Lower lobe of right lung (tissue), 2 donors: ENCODE results near the gene CAV3. TPM values are rescaled to one million over a fixed set of nuclear protein-coding genes. Genes with fewer than 3 reads are reported as not detected.

Experiments used
- ATAC-seq, 2 donors: fragments of 200-7000 bp; cut with Tn5 transposase; one replicate each; pipeline ENCODE4 v1.9.1; 2020 to 2022; ENCODE audit warnings: mild to moderate bottlenecking in 2 of 2, moderate library complexity in 2 of 2
- DNase-seq: peaks from one replicate; pipeline ENCODE4 v3.0.0-alpha.2; 2020
- H3K27ac ChIP-seq: fragments of 200-600 bp; one replicate; pipeline ENCODE4 v1.8.0; 2022
- H3K27me3 ChIP-seq: fragments of 200-600 bp; one replicate; pipeline ENCODE4 v1.8.0; 2022; ENCODE audit warnings: low read depth
- H3K36me3 ChIP-seq: fragments of 200-600 bp; one replicate; pipeline ENCODE4 v1.8.0; 2022; ENCODE audit warnings: mild to moderate bottlenecking
- H3K4me1 ChIP-seq: fragments of 200-600 bp; one replicate; pipeline ENCODE4 v1.8.0; 2022
- H3K4me3 ChIP-seq: fragments of 200-600 bp; one replicate; pipeline ENCODE4 v1.8.0; 2022; ENCODE audit warnings: mild to moderate bottlenecking
- H3K9me3 ChIP-seq: fragments of 200-600 bp; one replicate; pipeline ENCODE4 v1.8.0; 2022
- CTCF ChIP-seq: fragments of 200-600 bp; IDR thresholded peaks from one replicate; pipeline ENCODE4 v1.8.0; 2022; ENCODE audit warnings: antibody characterized with exemption, mild to moderate bottlenecking
- intact Hi-C: fragments of 100-400 bp; cut with DNase I; formaldehyde crosslinking; loops from one replicate; pipeline ENCODE4 v1.11.0; 2022
- total RNA-seq: library from RNA; stranded (reverse); fragmentation: NEBNext Ultra II Directional; extraction: Animal tissue kit (Norgen Biotek cat#: 25700); gene quantifications from one replicate; pipeline ENCODE4 v1.2.1, GENCODE V29; 2021
- donor health status: DM: no; HTN: yes; CAD: no; lungs with severe emphysema.

CAV3 gene
- total RNA-seq, 1 donor from 2014 or later: not detected

DNA sequence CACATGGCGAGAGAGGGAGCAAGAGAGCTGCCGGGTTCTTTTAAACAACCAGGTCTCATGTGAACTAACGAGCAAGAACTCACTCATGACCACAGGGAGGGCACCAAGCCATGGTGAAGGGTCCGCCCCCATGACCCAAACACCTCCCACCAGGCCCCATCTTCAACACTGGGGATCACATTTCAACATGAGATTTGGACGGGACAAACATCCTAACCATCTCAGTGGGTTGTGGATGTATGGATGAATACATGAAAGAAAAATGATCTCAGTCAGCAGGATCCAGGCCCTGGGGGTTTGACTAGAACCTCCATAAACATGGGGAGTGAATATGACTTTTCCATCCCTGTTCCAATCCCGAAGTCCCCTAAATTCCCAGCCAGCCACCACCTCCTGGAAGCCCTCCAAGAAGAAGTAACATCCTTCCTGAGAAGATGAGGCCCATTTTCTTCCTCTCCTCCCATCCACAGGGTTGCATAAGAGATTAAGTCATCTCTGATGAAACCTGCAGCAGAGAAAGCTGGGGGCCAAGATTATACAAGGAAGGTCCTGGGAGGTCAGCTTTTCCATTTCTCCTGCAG, 9.5 kb downstream of the CAV3 start:
- no peak for TF ChIP-seq CTCF
- ATAC-seq (no peak), DNase-seq (no peak)
- Histone ChIP-seq H3K9me3 (no peaks in the 10 kb centered on the region), H3K36me3 (no peaks in the 10 kb centered on the region), H3K27me3 (no peaks in the 10 kb centered on the region), H3K27ac (no peak overlapping the region), H3K4me3 (no peak overlapping the region), H3K4me1 (no peaks in the 10 kb centered on the region)
- intact Hi-C loops: no loop called here

GRCh38 chr3:8743911-8744310, 10.3 kb downstream of the CAV3 start:
- intact Hi-C loops: no loop called here
- ATAC-seq (no peak), DNase-seq (no peak)
- no peaks in the 10 kb centered on the region for H3K4me1 ChIP-seq
- H3K27me3 ChIP-seq: no peaks in the 10 kb centered on the region
- H3K4me3 ChIP-seq: no peak overlapping the region
- H3K9me3 ChIP-seq: no peaks in the 10 kb centered on the region
- no peak overlapping the region for H3K27ac ChIP-seq
- no peaks in the 10 kb centered on the region for H3K36me3 ChIP-seq
- TF ChIP-seq CTCF: no peak

DNA sequence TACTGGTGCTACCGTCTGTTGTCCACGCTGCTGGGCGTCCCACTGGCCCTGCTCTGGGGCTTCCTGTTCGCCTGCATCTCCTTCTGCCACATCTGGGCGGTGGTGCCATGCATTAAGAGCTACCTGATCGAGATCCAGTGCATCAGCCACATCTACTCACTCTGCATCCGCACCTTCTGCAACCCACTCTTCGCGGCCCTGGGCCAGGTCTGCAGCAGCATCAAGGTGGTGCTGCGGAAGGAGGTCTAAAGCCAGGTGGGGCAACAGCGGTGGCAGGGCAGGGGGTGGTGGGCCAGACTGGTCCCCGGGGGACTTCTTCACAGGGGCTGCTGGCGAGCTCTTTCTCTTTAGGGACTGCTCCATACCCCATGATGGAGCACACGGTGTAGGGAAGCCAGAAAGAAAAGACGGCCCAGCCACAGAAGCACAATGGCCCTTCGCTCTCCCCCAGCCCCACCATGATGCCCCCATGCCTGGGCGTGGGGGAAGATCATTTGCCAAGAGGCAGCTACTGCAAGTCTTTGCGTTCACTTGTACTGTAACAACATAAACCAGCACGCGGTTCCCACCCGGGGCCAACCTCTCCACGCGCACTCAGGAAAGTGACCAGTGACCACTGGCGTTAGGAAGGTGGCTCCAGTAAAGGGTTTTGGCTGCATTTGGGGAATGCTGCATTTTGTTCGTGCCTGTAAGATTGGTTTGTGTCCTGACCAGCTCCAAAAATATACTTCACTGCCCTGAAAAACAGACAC, 12.2 kb downstream of the CAV3 start:
- ATAC-seq: no peak

GRCh38 chr3:8746780-8747345, 13.3 kb downstream of the CAV3 start:
- no peak for TF ChIP-seq CTCF
- H3K27me3 ChIP-seq: no peaks in the 10 kb centered on the region

More for the DNA sequence above, 12.2 kb downstream of the CAV3 start:
- Histone ChIP-seq H3K9me3 (no peaks in the 10 kb centered on the region), H3K4me1 (no peaks in the 10 kb centered on the region), H3K27ac (no peak overlapping the region), H3K4me3 (no peak overlapping the region), H3K27me3 (no peaks in the 10 kb centered on the region), H3K36me3 (no peaks in the 10 kb centered on the region)
- no peak for TF ChIP-seq CTCF
- no peak for DNase-seq
- intact Hi-C loops: no loop called here

GRCh38 chr3:8749316-8749715, 15.7 kb downstream of the CAV3 start:
- no peak overlapping the region for H3K27ac ChIP-seq
- ATAC-seq (no peak), DNase-seq (no peak)
- H3K36me3 ChIP-seq: no peaks in the 10 kb centered on the region
- no peak overlapping the region for H3K4me3 ChIP-seq
- intact Hi-C loops: no loop called here
- no peaks in the 10 kb centered on the region for H3K27me3 ChIP-seq
- TF ChIP-seq CTCF: no peak
- no peaks in the 10 kb centered on the region for H3K9me3 ChIP-seq
- H3K4me1 ChIP-seq: no peaks in the 10 kb centered on the region

More at GRCh38 chr3:8746780-8747345, 13.3 kb downstream of the CAV3 start:
- H3K36me3 ChIP-seq: no peaks in the 10 kb centered on the region
- intact Hi-C loops: no loop called here
- H3K9me3 ChIP-seq: no peaks in the 10 kb centered on the region
- no peak overlapping the region for H3K27ac ChIP-seq
- no peak for ATAC-seq
- no peaks in the 10 kb centered on the region for H3K4me1 ChIP-seq
- no peak for DNase-seq
- H3K4me3 ChIP-seq: no peak overlapping the region
